Endothelial cell of umbilical vein (primary cell): ENCODE results near the gene DENND1B. TPM values are rescaled to one million over a fixed set of nuclear protein-coding genes. Genes with fewer than 3 reads are reported as not detected.

Source experiments
- BruUV-seq: library from RNA; stranded (reverse); fragments of 400-500 nt; replicated peaks from 2 replicates; lab custom pipeline; 2021; lab: Mats Ljungman, UMichigan
- CTCF ChIA-PET: fragments of 300-600, 350-600 bp; sonication (Branson Sonifier 250); formaldehyde crosslinking; loops from one replicate; lab custom pipeline; 2021; ENCODE audit warnings: antibody characterized with exemption, inconsistent platforms; lab: Charles Lee
- POLR2A ChIA-PET: fragments of 300-600, 350-600 bp; sonication (Branson Sonifier 250); formaldehyde crosslinking; loops from one replicate; lab custom pipeline; 2021; ENCODE audit warnings: antibody characterized with exemption, inconsistent platforms; lab: Charles Lee
- DNase-seq: peaks from one replicate; pipeline ENCODE4 v3.0.0-alpha.2; 2011; ENCODE audit warnings: low read depth, low spot score
- FAIRE-seq: peaks from 2 replicates; lab custom pipeline; 2011; peaks lifted over from hg19 to GRCh38; lab: Jason Lieb, UNC
- H2AFZ ChIP-seq: 2 replicates; pipeline ENCODE4 v1.6.0; 2012; ENCODE audit warnings: low read depth, low read length, control low read depth, inconsistent platforms
- H3K27ac ChIP-seq: 2 replicates; pipeline ENCODE4 v1.5.1; 2011; ENCODE audit warnings: low read depth, mild to moderate bottlenecking, control low read depth, low read length, moderate library complexity; ENCODE audit not compliant: insufficient read depth
- H3K27me3 ChIP-seq, 2 experiments: 2 replicates each; pipeline versions ENCODE4 v1.6.0 to v1.6.1; 2011; ENCODE audit warnings: low read length in 2 of 2, mixed read lengths in 1 of 2; ENCODE audit not compliant: control insufficient read depth in 2 of 2, insufficient read depth in 2 of 2
- H3K36me3 ChIP-seq, 2 experiments: 2 replicates in 1 of 2; 3 replicates in 1 of 2; pipeline ENCODE4 v1.5.1; 2011; ENCODE audit warnings: low read length in 2 of 2, mild to moderate bottlenecking in 1 of 2, moderate library complexity in 1 of 2; ENCODE audit not compliant: control insufficient read depth in 2 of 2, insufficient read depth in 2 of 2; ENCODE audit errors: extremely low read depth in 1 of 2
- H3K4me1 ChIP-seq: 3 replicates; pipeline ENCODE4 v1.5.1; 2011; ENCODE audit warnings: mild to moderate bottlenecking, low read length; ENCODE audit not compliant: control insufficient read depth, insufficient read depth; ENCODE audit errors: extremely low read depth
- H3K4me2 ChIP-seq: 2 replicates; pipeline ENCODE4 v1.6.1; 2011; ENCODE audit warnings: low read length, control low read depth, mixed read lengths; ENCODE audit not compliant: insufficient read depth
- H3K4me3 ChIP-seq, 3 experiments: fragments of 200-600 bp in 1 of 3; sonication (generic), shearing (Covaris generic) in 1 of 3; replicated peaks in 1 of 3; 2 replicates each; pipeline ENCODE4 v1.5.1; 2011 to 2016; ENCODE audit warnings: control low read depth in 3 of 3, low read length in 3 of 3, mild to moderate bottlenecking in 2 of 3, inconsistent platforms in 1 of 3, low read depth in 1 of 3, moderate library complexity in 1 of 3; ENCODE audit not compliant: insufficient read depth in 1 of 3
- H3K79me2 ChIP-seq: 2 replicates; pipeline ENCODE4 v1.6.0; 2012; ENCODE audit warnings: low read length, inconsistent platforms; ENCODE audit not compliant: control insufficient read depth, insufficient read depth
- H3K9ac ChIP-seq: replicated peaks from 2 replicates; pipeline ENCODE3; 2011; ENCODE audit warnings: low read length, control low read depth; ENCODE audit not compliant: insufficient read depth; ENCODE audit errors: extremely low read depth
- H3K9me1 ChIP-seq: replicated peaks from 3 replicates; pipeline ENCODE4 v1.6.0; 2011; ENCODE audit warnings: mild to moderate bottlenecking, low read length; ENCODE audit not compliant: control insufficient read depth, insufficient read depth; ENCODE audit errors: extremely low read depth
- H3K9me3 ChIP-seq: replicated peaks from 2 replicates; pipeline ENCODE4 v1.5.1; 2012; ENCODE audit warnings: low read length, inconsistent platforms; ENCODE audit not compliant: control insufficient read depth, insufficient read depth
- H4K20me1 ChIP-seq: replicated peaks from 2 replicates; pipeline ENCODE3; 2011; ENCODE audit warnings: mild to moderate bottlenecking, low read length; ENCODE audit not compliant: control insufficient read depth, insufficient read depth; ENCODE audit errors: extremely low read depth
- EZH2 ChIP-seq: IDR thresholded peaks from 2 replicates; pipeline ENCODE4 v1.6.1; 2012; ENCODE audit warnings: borderline replicate concordance, low read depth, mild to moderate bottlenecking, moderate library complexity, low read length, inconsistent platforms; ENCODE audit not compliant: severe bottlenecking
- FOS ChIP-seq: IDR thresholded peaks from 2 replicates; pipeline ENCODE4 v1.6.1; 2011; ENCODE audit warnings: mild to moderate bottlenecking, low read length, moderate library complexity, borderline replicate concordance; ENCODE audit not compliant: insufficient read depth
- GATA2 ChIP-seq: IDR thresholded peaks from 2 replicates; pipeline ENCODE4 v1.7.0; 2011; ENCODE audit warnings: low read depth, mild to moderate bottlenecking, moderate library complexity, mixed read lengths, low read length; ENCODE audit not compliant: insufficient read length, insufficient read depth
- JUN ChIP-seq: IDR thresholded peaks from 2 replicates; pipeline ENCODE4 v1.6.1; 2011; ENCODE audit warnings: borderline replicate concordance, low read depth; ENCODE audit not compliant: insufficient read length, insufficient read depth
- MYC ChIP-seq: IDR thresholded peaks from one replicate; pipeline ENCODE4 v1.6.1; 2011; ENCODE audit warnings: mild to moderate bottlenecking, low read depth, low read length
- POLR2A ChIP-seq: IDR thresholded peaks from 2 replicates; pipeline ENCODE4 v1.6.1; 2012; ENCODE audit warnings: low read depth, mild to moderate bottlenecking, control low read depth, low read length
- POLR2AphosphoS5 ChIP-seq: IDR thresholded peaks from 2 replicates; pipeline ENCODE4 v1.6.1; 2012; ENCODE audit warnings: low read depth, mild to moderate bottlenecking, control low read depth, low read length, moderate library complexity; ENCODE audit not compliant: insufficient read depth
- dilution Hi-C: fragments of 300-500 bp; cut with MboI; formaldehyde crosslinking; loops from one replicate; pipeline ENCODE4 v1.15.0; 2019; ENCODE audit warnings: low sequenced_read_pairs; ENCODE audit not compliant: extremely low pct_ligation_motif_present
- intact Hi-C: fragments of 100-400 bp; cut with micrococcal nuclease; formaldehyde crosslinking; loops from one replicate; pipeline ENCODE4 v1.10.0; 2022
- polyA plus RNA-seq, 4 experiments: library from polyadenylated mRNA; depleted of rRNA in 3 of 4; stranded (reverse) in 3 of 4; unstranded in 1 of 4; fragments of >200 nt; gene quantifications; 2 replicates each; pipeline versions ENCODE4 v1.2.1 to v1.2.3, GENCODE V29; 2011 to 2012; ENCODE audit warnings: missing spikeins in 1 of 4
- total RNA-seq: library from RNA; stranded (reverse); gene quantifications from 2 replicates; pipeline ENCODE4 v1.2.3, GENCODE V29; 2021
- TF ChIP-seq, protein P1 (sequence below): IDR thresholded peaks from 2 replicates; pipeline ENCODE4 v1.6.1; 2011; ENCODE audit not compliant: insufficient read depth, insufficient read length
- TF ChIP-seq, protein P2 (sequence below), 2 donors: IDR thresholded peaks; 1 replicate in 1 of 2; 2 replicates in 1 of 2; pipeline ENCODE4 v1.5.1; 2011; ENCODE audit warnings: low read length in 2 of 2, mild to moderate bottlenecking in 2 of 2, moderate library complexity in 2 of 2, control low read depth in 1 of 2, inconsistent platforms in 1 of 2, low read depth in 1 of 2; ENCODE audit not compliant: insufficient read depth in 1 of 2; ENCODE audit errors: extremely low read depth in 1 of 2

The DENND1B gene
- total and polyA plus RNA-seq, 2 donors (not counting 3 experiments of a cell fraction or from before 2014, with no cell fraction given): 0.97 to 3.3 TPM

GRCh38 chr1:197480446-197480845, 294.8 kb downstream of the DENND1B start:
- no peak overlapping the region for H3K9ac ChIP-seq
- POLR2A ChIA-PET: no interaction called here
- H3K79me2 ChIP-seq: no peaks in the 10 kb centered on the region
- H2AFZ ChIP-seq: no peak overlapping the region
- no peaks in the 10 kb centered on the region for H4K20me1 ChIP-seq
- FAIRE-seq (no peak), DNase-seq (no peak)
- H3K27me3 ChIP-seq: no peaks in the 10 kb centered on the region
- TF ChIP-seq, protein P1, sequence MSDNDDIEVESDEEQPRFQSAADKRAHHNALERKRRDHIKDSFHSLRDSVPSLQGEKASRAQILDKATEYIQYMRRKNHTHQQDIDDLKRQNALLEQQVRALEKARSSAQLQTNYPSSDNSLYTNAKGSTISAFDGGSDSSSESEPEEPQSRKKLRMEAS: no peak
- TF ChIP-seq EZH2: no peak
- no peak for TF ChIP-seq FOS
- no peak for TF ChIP-seq JUN
- no peak for TF ChIP-seq POLR2AphosphoS5
- no peak for TF ChIP-seq POLR2A
- TF ChIP-seq, protein P2, sequence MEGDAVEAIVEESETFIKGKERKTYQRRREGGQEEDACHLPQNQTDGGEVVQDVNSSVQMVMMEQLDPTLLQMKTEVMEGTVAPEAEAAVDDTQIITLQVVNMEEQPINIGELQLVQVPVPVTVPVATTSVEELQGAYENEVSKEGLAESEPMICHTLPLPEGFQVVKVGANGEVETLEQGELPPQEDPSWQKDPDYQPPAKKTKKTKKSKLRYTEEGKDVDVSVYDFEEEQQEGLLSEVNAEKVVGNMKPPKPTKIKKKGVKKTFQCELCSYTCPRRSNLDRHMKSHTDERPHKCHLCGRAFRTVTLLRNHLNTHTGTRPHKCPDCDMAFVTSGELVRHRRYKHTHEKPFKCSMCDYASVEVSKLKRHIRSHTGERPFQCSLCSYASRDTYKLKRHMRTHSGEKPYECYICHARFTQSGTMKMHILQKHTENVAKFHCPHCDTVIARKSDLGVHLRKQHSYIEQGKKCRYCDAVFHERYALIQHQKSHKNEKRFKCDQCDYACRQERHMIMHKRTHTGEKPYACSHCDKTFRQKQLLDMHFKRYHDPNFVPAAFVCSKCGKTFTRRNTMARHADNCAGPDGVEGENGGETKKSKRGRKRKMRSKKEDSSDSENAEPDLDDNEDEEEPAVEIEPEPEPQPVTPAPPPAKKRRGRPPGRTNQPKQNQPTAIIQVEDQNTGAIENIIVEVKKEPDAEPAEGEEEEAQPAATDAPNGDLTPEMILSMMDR (IDR thresholded peaks at IDR 0.05; ENCODE audit: extremely low read depth in 1 of 2, insufficient read depth in 1 of 2, low read depth in 1 of 2, low read length in 2 of 2): no peak
- TF ChIP-seq GATA2: no peak
- no peak for TF ChIP-seq MYC
- dilution Hi-C loops (no loop called here), intact Hi-C loops (no loop called here)
- no peak overlapping the region for H3K27ac ChIP-seq
- CTCF ChIA-PET: interaction anchor here (1.2 kb wide), 1 partner anchor 12 kb away, joined by 3 read pairs; no protein-coding TSS in a partner anchor
- H3K4me1 ChIP-seq: no peaks in the 10 kb centered on the region
- no peak overlapping the region for H3K4me2 ChIP-seq
- no peaks in the 10 kb centered on the region for H3K9me1 ChIP-seq
- no peaks in the 10 kb centered on the region for H3K9me3 ChIP-seq
- H3K4me3 ChIP-seq: no peak overlapping the region
- no peaks in the 10 kb centered on the region for H3K36me3 ChIP-seq
- BruUV-seq: no TSS peak
